ENCODE measurements around the gene ABCE1.

GRCh38 chr4:145168581-145169187 lies 70.6 kb downstream of the ABCE1 start:
- TF ChIP-seq CTCF (IDR thresholded peaks at IDR 0.05; ENCODE audit: extremely low read depth in 1 of 2, insufficient read depth in 1 of 2, low read depth in 1 of 2, low read length in 2 of 2) (no peak), POLR2AphosphoS5 (IDR thresholded peaks at IDR 0.05; ENCODE audit: insufficient read depth, low read depth, low read length) (no peak)
